H1 (cell line): ENCODE data around the gene ZNF189. TPM values are rescaled to one million over a fixed set of nuclear protein-coding genes. Genes with fewer than 3 reads are reported as not detected.

ENCODE experiments used
- polyA plus RNA-seq, 7 experiments: library from polyadenylated mRNA; depleted of rRNA in 3 of 7; stranded (reverse) in 5 of 7; unstranded in 2 of 7; fragments of >200 nt in 5 of 7; fragments of 200-250 nt in 2 of 7; gene quantifications; 1 replicate in 5 of 7; 2 replicates in 1 of 7; 4 replicates in 1 of 7; pipeline versions ENCODE4 v1.2.1 to v1.2.3, GENCODE V29; 2011 to 2013; ENCODE audit warnings: missing spikeins in 2 of 7, mixed read lengths in 2 of 7
- small RNA-seq: library from polyadenylated mRNA; stranded (forward); fragments of <200 nt; extraction: miRNeasy Mini kit (QIAGEN cat#:217004); gene quantifications from one replicate; pipeline ENCODE3, GENCODE V24; 2013; ENCODE audit not compliant: insufficient read depth
- total RNA-seq: library from RNA; stranded (reverse); fragmentation: NEBNext Ultra II Directional; extraction: Animal tissue kit (Norgen Biotek cat#: 25700); gene quantifications from 2 replicates; pipeline ENCODE4 v1.2.1, GENCODE V29; 2021

ZNF189 gene
- total and polyA plus RNA-seq, 2 of the 8 experiments (the other 6 are each of a cell fraction or from before 2014, with no cell fraction given), result 1.9 to 12.3 TPM

Small RNA genes within 50 kb of the gene (small RNA-seq; reads per million reads assigned to genes)
- not detected for gene AL353621.2

Other genes with a start within 250 kb of the ZNF189 start
- gene BAAT, start 13.8 kb upstream of the ZNF189 start, total RNA-seq, result 0.17 TPM in 1 of 2 replicates, not detected in the other
- 0.08 and 0.09 TPM in 2 replicates for gene BAAT, start 13.8 kb upstream of the ZNF189 start, polyA plus RNA-seq (2011; rRNA removed)
- gene MRPL50, start 233 bp upstream of the ZNF189 start, total RNA-seq, result 24.0 and 25.1 TPM in 2 replicates
- gene MRPL50, start 233 bp upstream of the ZNF189 start, polyA plus RNA-seq (2011; rRNA removed), result 8.4 and 17.8 TPM in 2 replicates
- gene ALDOB, start 36.9 kb downstream of the ZNF189 start, total RNA-seq, result not detected in 2 replicates
- gene ALDOB, start 36.9 kb downstream of the ZNF189 start, polyA plus RNA-seq (2011; rRNA removed), result not detected in 2 replicates
- gene RNF20, start 135.0 kb downstream of the ZNF189 start, total RNA-seq, result 61.9 and 65.2 TPM in 2 replicates
- gene RNF20, start 135.0 kb downstream of the ZNF189 start, polyA plus RNA-seq (2011; rRNA removed), result 7.3 and 9.4 TPM in 2 replicates
- gene PPP3R2, start 196.1 kb downstream of the ZNF189 start, total RNA-seq, result not detected in 2 replicates
- gene PPP3R2, start 196.1 kb downstream of the ZNF189 start, polyA plus RNA-seq (2011; rRNA removed), result not detected in 2 replicates